HCT116 (cell line): ENCODE data around the gene ARHGAP1. TPM values are rescaled to one million over a fixed set of nuclear protein-coding genes. Genes with fewer than 3 reads are reported as not detected.

Experiments used
- ATAC-seq: fragments of 200-7000 bp; cut with Tn5 transposase; 2 replicates; pipeline ENCODE4 v1.9.1; 2020; ENCODE audit warnings: mild to moderate bottlenecking, moderate library complexity
- BruUV-seq: library from RNA; stranded (reverse); fragments of 400-500 nt; replicated peaks from 2 replicates; lab custom pipeline; 2021; lab: Mats Ljungman, UMichigan
- CTCF ChIA-PET: fragments of 300-600 bp; sonication (Branson Sonifier 250); formaldehyde crosslinking; loops from one replicate; lab custom pipeline; 2021; ENCODE audit warnings: antibody characterized with exemption; lab: Charles Lee
- POLR2A ChIA-PET: fragments of 300-600, 350-600 bp; sonication (Branson Sonifier 250); formaldehyde crosslinking; loops from one replicate; lab custom pipeline; 2021; ENCODE audit warnings: antibody characterized with exemption; lab: Charles Lee
- RAD21 ChIA-PET, 2 experiments: fragments of 300-600 bp; sonication (Branson Sonifier 250); formaldehyde crosslinking; loops; one replicate each; lab custom pipeline; 2023; ENCODE audit warnings: low total read pairs in 2 of 2; ENCODE audit not compliant: uncharacterized antibody in 2 of 2, unreplicated experiment in 2 of 2, low non-redundant PET in 1 of 2; lab: Charles Lee
- DNase-seq: peaks from one replicate; pipeline ENCODE4 v3.0.0-alpha.2; 2010; ENCODE audit warnings: low read depth, low spot score
- H2AFZ ChIP-seq: fragments of 200-600 bp; shearing (Covaris generic), sonication (generic); 2 replicates; pipeline ENCODE4 v1.6.1; 2017; ENCODE audit warnings: low read depth, mixed run types, mixed read lengths, antibody characterized with exemption, low read length; ENCODE audit not compliant: poor library complexity, severe bottlenecking
- H3K27ac ChIP-seq: 2 replicates; pipeline ENCODE4 v1.5.1; 2012; ENCODE audit warnings: low read depth, low read length
- H3K27me3 ChIP-seq: fragments of 200-600 bp; sonication (generic); 2 replicates; pipeline ENCODE4 v1.6.1; 2016; ENCODE audit warnings: mixed run types, low read length, mixed read lengths; ENCODE audit not compliant: insufficient read depth
- H3K36me3 ChIP-seq, 2 experiments: fragments of 200-500 bp in 1 of 2; fragments of 200-600 bp in 1 of 2; sonication (Bioruptor generic) in 1 of 2; sonication (generic) in 1 of 2; 2 replicates each; pipeline versions ENCODE4 v1.5.1 to v1.6.1; 2014 to 2016; ENCODE audit warnings: low read length in 2 of 2, inconsistent platforms in 1 of 2, mixed read lengths in 1 of 2, mixed run types in 1 of 2; ENCODE audit not compliant: insufficient read depth in 2 of 2, control insufficient read depth in 1 of 2
- H3K4me1 ChIP-seq, 2 experiments: fragments of 200-600 bp in 1 of 2; sonication (generic) in 1 of 2; 2 replicates each; pipeline versions ENCODE4 v1.5.1 to v1.6.1; 2012 to 2017; ENCODE audit warnings: low read length in 2 of 2, inconsistent platforms in 1 of 2, mild to moderate bottlenecking in 1 of 2, mixed read lengths in 1 of 2, mixed run types in 1 of 2, moderate library complexity in 1 of 2; ENCODE audit not compliant: insufficient read depth in 2 of 2, control insufficient read depth in 1 of 2
- H3K4me2 ChIP-seq: fragments of 200-600 bp; sonication (generic); 2 replicates; pipeline ENCODE4 v1.6.1; 2017; ENCODE audit warnings: mixed run types, low read length, mixed read lengths
- H3K4me3 ChIP-seq, 2 experiments: fragments of 200-600 bp in 1 of 2; sonication (generic) in 1 of 2; replicated peaks in 1 of 2; 2 replicates each; pipeline ENCODE4 v1.5.1; 2011 to 2016; ENCODE audit warnings: low read length in 2 of 2, control low read depth in 1 of 2, low read depth in 1 of 2, mild to moderate bottlenecking in 1 of 2, mixed read lengths in 1 of 2, mixed run types in 1 of 2
- H3K79me2 ChIP-seq: fragments of 200-600 bp; sonication (generic); 2 replicates; pipeline ENCODE4 v1.6.1; 2017; ENCODE audit warnings: mild to moderate bottlenecking, mixed run types, low read length, moderate library complexity, mixed read lengths; ENCODE audit not compliant: insufficient read depth
- H3K9ac ChIP-seq: fragments of 200-600 bp; sonication (generic); 2 replicates; pipeline ENCODE4 v1.6.1; 2016; ENCODE audit warnings: low read length, mixed read lengths
- H3K9me2 ChIP-seq: fragments of 200-600 bp; sonication (generic), shearing (Covaris generic); 2 replicates; pipeline ENCODE4 v1.6.1; 2017; ENCODE audit warnings: mixed run types, mild to moderate bottlenecking, moderate library complexity; ENCODE audit not compliant: insufficient read depth
- H3K9me3 ChIP-seq, 2 experiments: fragments of 200-500 bp in 1 of 2; fragments of 200-600 bp in 1 of 2; sonication (Bioruptor generic) in 1 of 2; sonication (generic) in 1 of 2; 2 replicates each; pipeline ENCODE4 v1.6.1; 2014 to 2017; ENCODE audit warnings: low read length in 2 of 2, mixed read lengths in 2 of 2, inconsistent platforms in 1 of 2, low read depth in 1 of 2, mild to moderate bottlenecking in 1 of 2, mixed run types in 1 of 2, moderate library complexity in 1 of 2; ENCODE audit not compliant: control insufficient read depth in 1 of 2, insufficient read depth in 1 of 2
- H4K20me1 ChIP-seq: fragments of 200-600 bp; sonication (generic), shearing (Covaris generic); 2 replicates; pipeline ENCODE4 v1.6.1; 2017; ENCODE audit warnings: mixed run types, mild to moderate bottlenecking, moderate library complexity; ENCODE audit not compliant: insufficient read depth
- CEBPB ChIP-seq: IDR thresholded peaks from 2 replicates; pipeline ENCODE4 v1.6.1; 2012; ENCODE audit warnings: low read depth
- CTCF ChIP-seq, 3 experiments: fragments of 200-600 bp in 1 of 3; sonication (generic) in 1 of 3; IDR thresholded peaks in 2 of 3; conservative IDR thresholded peaks in 1 of 3; 2 replicates each; pipeline ENCODE4 v1.5.1; 2012 to 2017; ENCODE audit warnings: low read depth in 2 of 3, low read length in 2 of 3, antibody characterized with exemption in 1 of 3, borderline replicate concordance in 1 of 3, control low read depth in 1 of 3, mild to moderate bottlenecking in 1 of 3, mixed read lengths in 1 of 3, mixed run types in 1 of 3, moderate library complexity in 1 of 3; ENCODE audit not compliant: insufficient read depth in 1 of 3
- EGR1 ChIP-seq: IDR thresholded peaks from 2 replicates; pipeline ENCODE4 v1.6.1; 2012; ENCODE audit warnings: low read depth
- ELF1 ChIP-seq: IDR thresholded peaks from 2 replicates; pipeline ENCODE4 v1.6.1; 2012; ENCODE audit warnings: low read depth, borderline replicate concordance
- EZH2 ChIP-seq: fragments of 200-600 bp; sonication (generic); IDR thresholded peaks from 2 replicates; pipeline ENCODE4 v1.6.1; 2017; ENCODE audit warnings: antibody characterized with exemption, mixed run types
- EZH2phosphoT487 ChIP-seq: fragments of 200-600 bp; IDR thresholded peaks from 2 replicates; pipeline ENCODE4 v1.6.1; 2018; ENCODE audit warnings: antibody characterized with exemption, borderline replicate concordance
- JUND ChIP-seq: IDR thresholded peaks from 2 replicates; pipeline ENCODE4 v1.6.1; 2012
- MAX ChIP-seq: IDR thresholded peaks from 2 replicates; pipeline ENCODE4 v1.6.1; 2012
- POLR2A ChIP-seq: IDR thresholded peaks from 2 replicates; pipeline ENCODE4 v1.7.0; 2011; ENCODE audit warnings: borderline replicate concordance; ENCODE audit not compliant: insufficient read depth, insufficient read length; ENCODE audit errors: extremely low read depth
- POLR2AphosphoS5 ChIP-seq: IDR thresholded peaks from 2 replicates; pipeline ENCODE4 v1.6.1; 2011; ENCODE audit warnings: mild to moderate bottlenecking, low read depth, low read length, moderate library complexity
- RAD21 ChIP-seq: IDR thresholded peaks from 2 replicates; pipeline ENCODE4 v1.6.1; 2012; ENCODE audit warnings: low read depth, mild to moderate bottlenecking
- SIN3A ChIP-seq: IDR thresholded peaks from 2 replicates; pipeline ENCODE4 v1.6.1; 2012; ENCODE audit warnings: low read depth
- SP1 ChIP-seq: IDR thresholded peaks from 2 replicates; pipeline ENCODE4 v1.6.1; 2012; ENCODE audit warnings: low read depth
- SRF ChIP-seq: IDR thresholded peaks from 2 replicates; pipeline ENCODE4 v1.6.1; 2012; ENCODE audit warnings: low read depth
- YY1 ChIP-seq: IDR thresholded peaks from 2 replicates; pipeline ENCODE4 v1.6.1; 2011; ENCODE audit warnings: low read length, low read depth, moderate library complexity, mild to moderate bottlenecking; ENCODE audit not compliant: insufficient replicate concordance; ENCODE audit errors: extremely low read depth
- ZFX ChIP-seq: fragments of 450-650 bp; IDR thresholded peaks from 2 replicates; pipeline ENCODE4 v1.6.1; 2017
- ZNF274 ChIP-seq: fragments of 200-500 bp; sonication (Bioruptor generic); IDR thresholded peaks from 2 replicates; pipeline ENCODE4 v1.6.1; 2014; ENCODE audit warnings: mild to moderate bottlenecking, low read depth, low read length, inconsistent platforms
- intact Hi-C: fragments of 100-400 bp; cut with micrococcal nuclease; formaldehyde crosslinking; loops from 2 replicates; pipeline ENCODE4 v1.10.0; 2022
- total RNA-seq: library from RNA; stranded (reverse); gene quantifications from one replicate; pipeline ENCODE4 v1.2.1, GENCODE V29; 2021; ENCODE audit not compliant: unreplicated experiment

The ARHGAP1 gene
- total RNA-seq, 1 experiment from 2014 or later: 36.9 TPM

DNA sequence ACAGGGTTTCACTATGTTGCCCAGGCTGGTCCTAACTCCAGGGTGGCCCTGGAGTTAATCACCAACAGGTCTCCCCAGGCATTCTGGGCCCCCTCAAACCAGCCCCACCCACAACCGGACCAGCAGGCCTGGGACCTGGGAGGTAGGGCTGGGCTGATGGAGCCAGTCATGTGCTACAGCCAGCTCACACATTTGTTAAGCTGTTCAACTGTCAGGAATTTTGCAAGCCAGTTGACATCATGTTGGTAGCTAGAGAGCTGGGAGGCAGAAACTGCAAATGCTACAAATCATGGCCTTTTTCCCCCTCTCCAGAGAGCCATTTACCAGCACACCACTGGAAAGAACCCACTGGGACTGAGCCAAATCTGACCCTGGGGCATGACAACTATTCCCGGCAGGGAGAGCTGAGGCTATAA, 6.8 kb downstream of the ARHGAP1 start:
- CTCF ChIA-PET: no interaction called here
- POLR2A ChIA-PET: no interaction called here
- H3K9ac ChIP-seq: no peak overlapping the region
- no TSS peak for BruUV-seq
- no peak for TF ChIP-seq CTCF (IDR thresholded peaks at IDR 0.05 in 2 of 3, conservative IDR thresholded peaks at IDR 0.05 in 1 of 3; ENCODE audit: borderline replicate concordance in 1 of 3, insufficient read depth in 1 of 3, low read depth in 2 of 3, low read length in 2 of 3)
- TF ChIP-seq POLR2A: no peak
- no peak for TF ChIP-seq MAX
- TF ChIP-seq EZH2: no peak
- no peaks in the 10 kb centered on the region for H3K27me3 ChIP-seq
- H4K20me1 ChIP-seq: no peaks in the 10 kb centered on the region
- peaks cover 0 to 6% of the 10 kb centered on the region in 2 experiments; a peak in 1 of 4 replicates for H3K36me3 ChIP-seq
- RAD21 ChIA-PET: interaction anchor here in 1 of 2 experiments (0.7 kb wide), 1 partner anchor 10 kb away, joined by 3 read pairs; no protein-coding TSS in a partner anchor
- H2AFZ ChIP-seq: no peak overlapping the region
- no peak for ATAC-seq
- no peaks in the 10 kb centered on the region for H3K9me2 ChIP-seq
- no peaks in the 10 kb centered on the region for H3K9me3 ChIP-seq
- intact Hi-C loops: no loop called here
- 0 out of 2 replicates have a peak, but pooled peaks cover 1% of the 10 kb centered on the region for H3K79me2 ChIP-seq
- no peak for DNase-seq
- no peak overlapping the region for H3K27ac ChIP-seq
- H3K4me1 ChIP-seq: peaks cover 0 to 1% of the 10 kb centered on the region in 2 experiments; a peak in 1 of 4 replicates
- H3K4me3 ChIP-seq: no peak overlapping the region
- H3K4me2 ChIP-seq: no peak overlapping the region

- Histone ChIP-seq H3K79me2 (no peaks in the 10 kb centered on the region), H3K4me1 (no peaks in the 10 kb centered on the region), H2AFZ (no peak overlapping the region), H3K9me2 (no peaks in the 10 kb centered on the region), H3K27me3 (no peaks in the 10 kb centered on the region), H4K20me1 (no peaks in the 10 kb centered on the region), H3K9me3 (no peaks in the 10 kb centered on the region), H3K4me2 (no peak overlapping the region), H3K36me3 (peaks cover 0 to 6% of the 10 kb centered on the region in 2 experiments; a peak in 1 of 4 replicates), H3K4me3 (no peak overlapping the region), H3K9ac (no peak overlapping the region), H3K27ac (no peak overlapping the region)
- no peak for DNase-seq
- ChIA-PET POLR2A (no interaction called here), RAD21 (no interaction called here), CTCF (no interaction called here)
- intact Hi-C loops: no loop called here
- BruUV-seq: no TSS peak
- ATAC-seq: no peak
- TF ChIP-seq MAX: no peak
- no peak for TF ChIP-seq JUND
- TF ChIP-seq YY1: no peak
- no peak for TF ChIP-seq EZH2phosphoT487
- TF ChIP-seq POLR2AphosphoS5: no peak
- no peak for TF ChIP-seq ZFX
- TF ChIP-seq CEBPB: no peak
- TF ChIP-seq SRF: no peak
- no peak for TF ChIP-seq EGR1
- no peak for TF ChIP-seq ELF1
- no peak for TF ChIP-seq ZNF274
- TF ChIP-seq POLR2A: no peak
- no peak for TF ChIP-seq RAD21
- no peak for TF ChIP-seq EZH2
- no peak for TF ChIP-seq CTCF (IDR thresholded peaks at IDR 0.05 in 2 of 3, conservative IDR thresholded peaks at IDR 0.05 in 1 of 3; ENCODE audit: borderline replicate concordance in 1 of 3, insufficient read depth in 1 of 3, low read depth in 2 of 3, low read length in 2 of 3)
- TF ChIP-seq SIN3A: no peak
- no peak for TF ChIP-seq SP1
These were observed 8.0 kb downstream of the ARHGAP1 start for GRCh38 chr11:46692450-46692849.
